HL-60/S4 treated with phorbol 12-myristate 13-acetate at 8.2 ng/mL for 4 days and 3 days (cell line): ENCODE results near the gene DNAJB7.
"Not testable (repeated sequence)": the region's sequence is repeated elsewhere in the genome, so short reads cannot be mapped to it uniquely, and the experiment has no call there.

ENCODE experiments used
- in situ Hi-C: fragments of 300-500 bp; cut with MboI; formaldehyde crosslinking; loops from 2 replicates; pipeline ENCODE4 v1.15.0; 2022; ENCODE audit warnings: low sequenced_read_pairs

Gene DNAJB7

DNA sequence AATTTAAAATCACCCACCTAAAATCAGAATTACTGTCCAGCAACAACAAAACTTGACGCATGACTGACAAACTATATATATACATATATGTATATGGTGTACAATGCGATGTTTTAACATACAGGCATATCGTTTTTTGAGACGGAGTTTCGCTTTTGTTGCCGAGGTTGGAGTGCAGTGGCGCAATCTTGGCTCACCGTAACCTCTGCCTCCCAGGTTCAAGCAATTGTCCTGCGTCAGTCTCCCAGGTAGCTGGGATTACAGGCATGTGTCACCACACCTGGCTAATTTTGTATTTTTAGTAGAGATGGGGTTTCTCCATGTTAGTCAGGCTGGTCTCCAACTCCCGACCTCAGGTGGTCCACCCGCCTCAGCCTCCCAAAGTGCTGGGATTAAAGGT, 16.1 kb downstream of the DNAJB7 start:
- in situ Hi-C loops: not testable (repeated sequence)

DNA sequence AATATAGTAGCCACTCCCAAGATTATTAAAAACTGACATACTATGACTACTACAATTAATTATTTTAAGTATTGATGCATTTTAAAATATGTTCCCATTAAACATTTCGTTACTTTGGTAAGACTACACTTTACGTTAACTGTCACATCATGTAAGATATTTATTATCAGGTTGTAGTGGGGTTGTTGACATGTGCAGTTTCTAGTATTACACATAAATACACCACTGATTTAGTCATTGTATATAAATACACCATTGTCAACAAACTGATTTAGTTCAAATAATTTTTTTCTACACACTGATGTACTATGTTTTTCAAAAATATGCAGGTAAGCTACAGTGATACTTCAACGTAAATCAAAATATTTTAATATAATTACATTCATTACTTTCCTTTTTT, 17.0 kb downstream of the DNAJB7 start:
- in situ Hi-C loops: no loop called here

DNA sequence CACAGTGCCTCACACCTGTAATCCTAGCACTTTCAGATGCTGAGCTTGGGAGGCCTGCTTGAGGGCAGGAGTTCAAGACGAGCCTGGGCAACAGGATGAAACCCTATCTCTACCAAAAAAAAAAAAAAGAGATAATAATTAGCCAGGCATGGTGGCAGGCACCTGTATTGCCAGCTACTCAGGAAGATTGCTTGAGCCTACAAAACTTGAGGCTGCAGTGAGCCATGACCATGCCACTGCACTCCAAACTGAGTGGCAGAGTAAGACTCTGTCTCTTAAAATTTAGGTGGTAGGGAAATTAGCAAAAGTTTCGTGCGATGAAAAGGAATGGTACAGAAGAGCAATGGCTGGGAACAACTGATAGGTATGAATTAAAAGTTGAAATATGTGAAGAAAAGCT, 23.4 kb downstream of the DNAJB7 start:
- in situ Hi-C loops: no loop called here

DNA sequence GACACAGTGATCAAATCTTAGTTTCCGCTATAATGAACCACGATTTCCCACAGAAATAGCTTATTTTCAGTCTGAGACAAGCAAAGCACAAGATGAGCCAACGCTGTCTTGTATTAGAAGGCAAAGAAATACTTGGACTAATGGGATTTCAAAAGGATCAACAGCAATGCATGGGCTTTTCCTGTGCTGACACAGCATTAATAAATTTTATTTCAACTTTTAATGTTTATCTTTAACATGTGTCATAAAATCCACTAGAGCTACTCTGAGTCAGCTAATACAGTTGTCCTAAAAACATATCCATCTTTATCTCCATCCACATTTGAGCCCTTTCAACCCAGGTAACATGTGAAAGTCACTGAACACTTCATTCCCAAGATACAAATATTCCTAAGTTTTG, 27.3 kb downstream of the DNAJB7 start:
- in situ Hi-C loops: no loop called here

DNA sequence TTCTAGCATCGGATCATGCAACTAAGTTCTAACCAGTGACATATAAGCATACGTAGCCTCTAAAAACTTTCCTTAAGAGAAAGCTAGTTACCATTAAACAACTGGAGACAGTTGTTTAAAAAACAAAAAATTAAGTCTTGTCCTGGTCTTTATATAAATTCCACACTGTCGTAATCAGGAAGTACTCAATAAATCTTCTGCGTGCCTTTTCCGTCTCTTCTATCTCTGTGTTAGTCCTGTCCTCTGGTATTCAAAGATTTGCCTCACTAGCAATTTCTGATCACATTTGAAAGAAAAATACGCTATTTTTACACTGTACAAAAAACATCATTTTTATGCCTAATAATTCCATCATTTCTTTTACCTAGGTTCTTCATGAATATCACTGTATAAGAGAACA, 32.8 kb downstream of the DNAJB7 start:
- in situ Hi-C loops: no loop called here

DNA sequence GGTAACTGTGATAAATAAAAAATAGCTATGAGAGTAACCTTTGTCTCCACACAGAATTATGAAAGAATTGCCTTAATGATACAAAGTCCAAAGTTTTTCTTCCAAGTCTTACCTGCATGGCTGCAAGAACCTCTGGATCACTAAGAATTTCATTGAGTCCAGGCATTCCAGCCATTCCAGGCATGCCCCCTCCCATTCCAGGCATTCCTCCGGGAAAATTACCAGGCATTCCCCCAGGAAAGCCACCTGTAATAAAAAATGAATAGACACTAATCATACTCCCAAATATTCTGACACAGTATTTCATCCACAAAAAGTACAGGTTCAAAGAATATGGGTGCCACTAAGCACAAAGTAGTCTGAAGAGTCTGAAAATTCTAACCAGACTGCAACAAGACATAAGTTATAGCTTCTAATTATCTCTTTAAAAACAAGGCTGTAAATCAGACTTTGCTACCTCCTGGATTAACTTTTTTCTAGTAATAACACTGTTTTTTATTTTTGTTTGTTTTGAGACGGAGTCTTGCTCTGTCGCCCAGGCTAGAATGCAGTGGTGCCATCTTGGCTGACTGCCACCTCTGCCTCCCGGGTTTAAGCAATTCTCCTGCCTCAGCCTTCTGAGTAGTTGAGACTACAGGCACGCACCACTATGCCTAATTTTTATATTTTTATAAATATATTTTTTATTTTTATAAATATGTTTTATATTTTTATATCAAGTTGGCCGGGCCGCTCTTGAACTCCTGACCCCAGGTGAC, 34.8 kb downstream of the DNAJB7 start:
- in situ Hi-C loops: no loop called here

DNA sequence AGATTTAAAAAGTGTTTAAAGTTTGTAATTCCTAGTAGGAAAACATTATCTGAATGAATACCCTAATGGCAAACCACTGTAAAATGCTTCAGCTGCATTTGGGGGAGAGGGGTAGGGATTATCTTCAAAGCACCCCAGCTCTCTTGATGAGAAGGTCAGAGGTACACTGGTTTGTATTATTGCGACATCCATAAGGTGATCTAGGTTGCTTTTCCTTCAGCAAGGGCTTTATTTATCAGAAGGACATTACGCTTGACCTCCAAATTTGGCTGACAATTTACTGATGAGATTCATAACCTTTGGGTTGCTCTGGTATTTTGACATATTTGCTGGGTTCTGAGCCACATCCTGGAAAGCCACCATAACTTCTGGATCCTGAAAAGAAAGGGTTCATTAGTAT, 35.6 kb downstream of the DNAJB7 start:
- in situ Hi-C loops: not testable (repeated sequence)

DNA sequence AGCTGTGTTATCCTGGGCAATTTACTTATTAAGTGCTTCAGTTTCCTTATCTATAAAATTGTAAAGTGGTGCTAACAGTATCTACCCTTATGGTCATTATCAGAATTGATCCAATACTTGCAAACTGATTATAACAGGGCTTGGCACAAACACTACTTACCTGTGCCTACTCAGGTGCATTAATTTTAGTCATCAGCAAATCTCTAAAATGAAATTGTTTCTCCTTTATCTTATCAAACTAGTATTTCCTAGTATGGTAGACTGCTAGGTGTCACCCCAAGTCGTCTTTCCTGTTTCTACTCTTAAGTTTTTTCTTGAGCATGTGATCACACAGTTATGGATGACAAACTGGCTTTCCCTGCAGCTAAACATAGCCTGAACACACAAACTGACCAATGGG, 38.5 kb downstream of the DNAJB7 start:
- in situ Hi-C loops: no loop called here

DNA sequence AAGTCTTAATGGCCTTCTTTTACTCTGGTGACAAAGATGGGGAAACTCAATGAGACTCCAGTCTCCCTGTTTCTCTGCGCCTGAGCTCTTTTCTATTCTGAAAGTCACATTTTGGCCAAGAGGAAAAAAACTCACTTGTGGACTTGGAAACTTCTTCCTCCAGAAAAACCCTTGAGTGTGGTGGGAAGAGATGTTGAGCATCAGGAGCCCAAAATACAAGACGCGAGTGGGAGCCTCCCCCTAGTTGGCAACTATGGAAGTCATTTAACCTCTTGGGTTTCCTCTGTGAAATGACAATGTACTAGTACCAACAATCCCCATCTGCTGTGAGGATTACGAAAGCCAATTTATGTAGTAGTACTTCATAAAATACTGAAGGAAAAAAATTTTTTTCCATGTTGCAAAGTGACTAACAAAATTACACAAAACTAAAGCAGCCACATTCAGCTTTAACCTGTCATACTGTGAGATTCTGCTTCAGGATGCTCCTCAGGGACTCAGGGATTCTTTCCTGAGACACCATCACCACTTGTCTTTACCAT, 42.2 kb downstream of the DNAJB7 start:
- in situ Hi-C loops: no loop called here

DNA sequence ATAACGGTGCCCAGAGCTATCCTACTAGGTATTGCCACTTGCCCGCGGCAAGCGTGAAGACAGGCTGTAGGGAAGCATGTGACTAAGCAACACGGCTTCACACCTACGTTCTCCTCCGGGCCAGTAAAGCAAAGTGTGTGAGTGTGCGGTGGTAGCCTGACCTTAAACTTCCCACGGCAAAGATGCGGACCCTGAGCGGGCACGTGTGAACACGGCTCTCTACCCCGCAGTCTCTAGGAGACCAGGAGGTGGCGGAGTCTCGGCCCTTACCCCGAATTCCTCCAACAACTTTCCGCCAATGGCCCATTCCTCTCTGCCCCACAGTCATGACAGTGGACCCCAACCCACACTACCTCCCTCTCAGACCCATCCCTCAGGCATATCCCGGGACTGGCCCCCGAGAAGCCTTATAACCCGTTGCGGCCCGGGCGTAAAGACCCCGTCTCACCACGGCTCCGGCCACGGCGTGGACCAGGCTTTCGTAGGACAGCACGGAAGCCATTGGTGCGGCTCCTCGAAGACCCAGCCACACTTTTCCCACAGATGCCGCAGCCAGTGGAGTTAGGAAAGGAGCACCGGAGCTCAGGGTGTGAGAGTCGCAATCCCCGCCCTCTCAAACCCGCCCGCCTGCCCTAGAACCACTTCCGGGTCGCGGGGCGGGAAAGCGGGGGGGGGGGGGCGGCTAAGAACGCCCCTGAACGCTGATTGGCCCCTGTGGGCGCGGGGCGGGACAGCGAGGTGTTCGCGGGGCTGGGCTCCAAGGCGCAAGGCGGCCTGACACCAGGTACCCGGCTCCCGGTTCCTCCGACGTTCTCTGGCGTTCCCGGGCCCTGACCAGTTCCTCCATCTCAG, 42.9 kb downstream of the DNAJB7 start, which contains the start of gene SLC25A17:
Gene SLC25A17 (minus strand): TSS at position 600 of the 852 bp plus-strand sequence. CDS start 98 bp downstream, at position 502.
- in situ Hi-C loops: no loop called here

DNA sequence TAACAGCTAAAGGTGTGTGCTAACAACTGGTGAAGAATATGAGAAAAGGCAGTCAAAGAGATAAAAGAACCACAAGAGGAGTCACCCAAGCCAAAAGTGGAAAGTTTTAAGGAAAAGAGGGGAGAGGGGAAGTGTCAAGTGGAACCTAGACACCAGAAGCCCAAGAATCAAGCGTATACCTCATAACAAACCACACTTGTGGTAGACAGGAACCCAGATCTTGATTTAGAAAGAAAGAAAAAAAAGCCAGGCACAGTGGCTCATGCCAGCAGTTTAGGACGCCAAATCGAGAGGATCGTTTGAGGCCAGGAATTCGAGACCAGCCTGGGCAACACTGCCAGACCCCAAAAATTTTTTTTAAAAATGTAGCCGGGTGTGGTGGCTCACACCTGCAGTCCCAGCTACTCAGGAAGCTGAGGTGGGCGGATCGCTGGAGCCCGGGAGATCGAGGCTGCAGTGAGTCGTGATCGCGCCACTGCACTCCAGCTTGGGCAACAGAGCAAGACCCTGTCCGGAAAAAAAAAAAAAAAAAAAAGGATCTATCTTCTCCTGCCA, 43.6 kb downstream of the DNAJB7 start:
- in situ Hi-C loops: no loop called here

DNA sequence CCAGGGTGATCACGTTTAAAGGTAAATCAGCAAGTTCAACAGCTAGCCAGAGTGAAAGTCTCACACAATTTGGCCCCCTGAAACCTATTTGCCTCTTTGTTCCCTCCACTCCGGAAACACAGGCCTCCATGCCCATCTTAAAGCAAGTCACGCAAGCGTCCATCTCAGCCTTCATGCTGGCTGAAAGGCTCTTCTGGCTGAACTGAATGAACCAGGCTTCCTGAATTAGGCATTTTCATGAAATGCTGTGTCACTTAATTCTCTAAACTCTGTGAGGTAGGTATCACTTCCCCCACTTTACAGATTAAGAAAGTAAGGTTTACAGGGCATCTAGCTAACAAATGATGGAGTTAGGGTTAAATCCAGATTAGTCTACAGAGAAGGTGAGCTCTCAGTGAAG, 44.2 kb downstream of the DNAJB7 start:
- in situ Hi-C loops: no loop called here

DNA sequence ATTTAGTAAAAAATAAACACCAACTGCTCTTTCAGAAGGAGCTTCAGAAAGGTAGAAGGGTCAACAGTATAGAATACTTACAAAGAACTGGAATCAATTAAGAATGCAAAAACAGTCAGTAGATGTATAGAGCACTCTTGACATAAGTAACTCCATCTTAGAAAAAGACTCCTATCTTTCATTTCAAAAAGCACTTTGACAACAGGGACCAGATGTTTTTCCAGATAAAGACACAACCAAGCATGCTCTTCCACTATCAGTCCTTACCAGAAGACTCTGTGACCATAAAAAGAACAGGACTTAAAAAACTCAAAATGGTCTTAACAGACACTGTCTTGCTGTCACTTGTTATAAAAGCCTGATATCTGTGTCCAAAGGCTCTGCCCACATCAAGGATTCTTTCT, 48.0 kb downstream of the DNAJB7 start:
- in situ Hi-C loops: no loop called here
